LNCaP clone FGC (cell line): ENCODE measurements around the gene VDAC2.
A peak's percentile ranks its signal among the peaks of the same experiment; 100 is the strongest.

Experiments used
- DNase-seq: peaks from one replicate; pipeline ENCODE4 v3.0.0-alpha.2; 2011; ENCODE audit warnings: low read depth
- H3K4me3 ChIP-seq: 2 replicates; pipeline ENCODE4 v1.5.1; 2011; ENCODE audit warnings: mild to moderate bottlenecking, low read depth, low read length, control low read depth
- CTCF ChIP-seq: IDR thresholded peaks from 2 replicates; pipeline ENCODE4 v1.5.1; 2012; ENCODE audit warnings: mild to moderate bottlenecking; ENCODE audit not compliant: control insufficient read depth, insufficient read depth; ENCODE audit errors: extremely low read depth

VDAC2 gene

GRCh38 chr10:75244487-75245353 is 34.1 kb downstream of the VDAC2 start:
- no peak for TF ChIP-seq CTCF
- peak; percentile 55 for DNase-seq
- H3K4me3 ChIP-seq: no peak overlapping the region

- no peak overlapping the region for H3K4me3 ChIP-seq
- no peak for DNase-seq
- no peak for TF ChIP-seq CTCF
These were observed 35.0 kb downstream of the VDAC2 start for GRCh38 chr10:75245354-75246250.

GRCh38 chr10:75246506-75246905 is 35.9 kb downstream of the VDAC2 start:
- no peak for DNase-seq
- H3K4me3 ChIP-seq: no peak overlapping the region
- no peak for TF ChIP-seq CTCF

- no peak overlapping the region for H3K4me3 ChIP-seq
- DNase-seq: no peak
- TF ChIP-seq CTCF: no peak
These were observed 37.2 kb downstream of the VDAC2 start for GRCh38 chr10:75247797-75248196.

GRCh38 chr10:75250934-75251333 is 40.3 kb downstream of the VDAC2 start:
- TF ChIP-seq CTCF: no peak
- no peak for DNase-seq
- no peak overlapping the region for H3K4me3 ChIP-seq

GRCh38 chr10:75253281-75254220 is 43.0 kb downstream of the VDAC2 start:
- H3K4me3 ChIP-seq: no peak overlapping the region
- TF ChIP-seq CTCF: no peak
- no peak for DNase-seq
